Measurements from ENCODE around the gene RDH13. TPM values are rescaled to one million over a fixed set of nuclear protein-coding genes. Genes with fewer than 3 reads are reported as not detected.
A peak's percentile ranks its signal among the peaks of the same experiment; 100 is the strongest.

Gene RDH13
- total RNA-seq, 1 donor from 2014 or later = 85.7 TPM

GRCh38 chr19:55085923-55086715 is 23.2 kb upstream of the RDH13 start:
- H3K27ac Mint-ChIP-seq = no peak overlapping the region
- H3K4me3 Mint-ChIP-seq = peak overlapping the region; percentile 17
- DNase-seq (ENCODE audit: low spot score in 2 of 2, unreplicated experiment in 2 of 2) = no peak
- H3K4me1 Mint-ChIP-seq = peaks cover 30% of the 10 kb centered on the region
- no peaks in the 10 kb centered on the region for H3K9me3 Mint-ChIP-seq
- H3K36me3 Mint-ChIP-seq = peaks cover 5% of the 10 kb centered on the region
- TF ChIP-seq CTCF (IDR thresholded peaks at IDR 0.05; ENCODE audit: unreplicated experiment) = no peak
- H3K27me3 Mint-ChIP-seq (ENCODE audit: low read depth) = peaks cover 44% of the 10 kb centered on the region

GRCh38 chr19:55084416-55084815 is 21.5 kb upstream of the RDH13 start:
- peaks cover 9% of the 10 kb centered on the region for H3K36me3 Mint-ChIP-seq
- no peaks in the 10 kb centered on the region for H3K9me3 Mint-ChIP-seq
- no peak for DNase-seq (ENCODE audit: low spot score in 2 of 2, unreplicated experiment in 2 of 2)
- H3K27me3 Mint-ChIP-seq (ENCODE audit: low read depth) = peaks cover 61% of the 10 kb centered on the region
- no peak overlapping the region for H3K4me3 Mint-ChIP-seq
- H3K27ac Mint-ChIP-seq = no peak overlapping the region
- TF ChIP-seq CTCF (IDR thresholded peaks at IDR 0.05; ENCODE audit: unreplicated experiment) = no peak
- H3K4me1 Mint-ChIP-seq = peaks cover 45% of the 10 kb centered on the region

- no peak overlapping the region for H3K27ac Mint-ChIP-seq
- TF ChIP-seq CTCF (IDR thresholded peaks at IDR 0.05; ENCODE audit: unreplicated experiment) = no peak
- H3K36me3 Mint-ChIP-seq = peaks cover 12% of the 10 kb centered on the region
- no peaks in the 10 kb centered on the region for H3K9me3 Mint-ChIP-seq
- peaks cover 39% of the 10 kb centered on the region for H3K4me1 Mint-ChIP-seq
- no peak overlapping the region for H3K4me3 Mint-ChIP-seq
- peaks cover 66% of the 10 kb centered on the region for H3K27me3 Mint-ChIP-seq (ENCODE audit: low read depth)
- no peak for DNase-seq (ENCODE audit: low spot score in 2 of 2, unreplicated experiment in 2 of 2)
Measured at GRCh38 chr19:55083004-55083850, 20.3 kb upstream of the RDH13 start.

GRCh38 chr19:55082020-55082851 is 19.3 kb upstream of the RDH13 start:
- no peak overlapping the region for H3K27ac Mint-ChIP-seq
- peaks cover 66% of the 10 kb centered on the region for H3K27me3 Mint-ChIP-seq (ENCODE audit: low read depth)
- H3K4me1 Mint-ChIP-seq = peaks cover 32% of the 10 kb centered on the region
- TF ChIP-seq CTCF (IDR thresholded peaks at IDR 0.05; ENCODE audit: unreplicated experiment) = no peak
- DNase-seq (ENCODE audit: low spot score in 2 of 2, unreplicated experiment in 2 of 2) = no peak
- H3K4me3 Mint-ChIP-seq = no peak overlapping the region
- H3K9me3 Mint-ChIP-seq = no peaks in the 10 kb centered on the region
- peaks cover 13% of the 10 kb centered on the region for H3K36me3 Mint-ChIP-seq

- peak overlapping the region; percentile 65 for H3K4me3 Mint-ChIP-seq
Measured at GRCh38 chr19:55081770-55082019, 18.7 kb upstream of the RDH13 start.

More at GRCh38 chr19:55081770-55082019, 18.7 kb upstream of the RDH13 start:
- Mint-ChIP-seq H3K27ac (no peak overlapping the region), H3K4me1 (peaks cover 35% of the 10 kb centered on the region), H3K27me3 (ENCODE audit: low read depth) (peaks cover 70% of the 10 kb centered on the region), H3K9me3 (no peaks in the 10 kb centered on the region), H3K36me3 (peaks cover 15% of the 10 kb centered on the region)
- no peak for DNase-seq (ENCODE audit: low spot score in 2 of 2, unreplicated experiment in 2 of 2)
- TF ChIP-seq CTCF (IDR thresholded peaks at IDR 0.05; ENCODE audit: unreplicated experiment) = no peak

Data from mesothelial cell of epicardium (in vitro differentiated cells).